ENCODE results near the gene CYB561D1.
"Not testable (repeated sequence)": the region's sequence is repeated elsewhere in the genome, so short reads cannot be mapped to it uniquely, and the experiment has no call there.

CYB561D1 gene

GRCh38 chr1:109493805-109494539 lies at the start of gene CYB561D1:
TSS of gene CYB561D1 (plus strand) at chr1:109494094. CDS start at chr1:109494140, 46 bp downstream.
- Histone ChIP-seq H3K9me3 (ENCODE audit: low read length) (no peaks in the 10 kb centered on the region), H3K4me3 (ENCODE audit: low read length) (peak within 1 kb of the TSS; percentile 90), H3K27me3 (ENCODE audit: insufficient read depth, low read length) (no peaks in the 10 kb centered on the region), H3K36me3 (ENCODE audit: insufficient read depth, low read length) (peaks cover 32% of the 10 kb centered on the region), H2AFZ (ENCODE audit: low read depth, low read length) (no peak within 1 kb of the TSS), H3K4me1 (ENCODE audit: insufficient read depth, low read length) (peaks cover 17% of the 10 kb centered on the region)

GRCh38 chr1:109444346-109444745 lies 49.5 kb upstream of the CYB561D1 start:
- Histone ChIP-seq H3K9me3 (ENCODE audit: low read length) (no peaks in the 10 kb centered on the region), H3K4me3 (ENCODE audit: low read length) (no peak overlapping the region), H3K4me1 (ENCODE audit: insufficient read depth, low read length) (no peaks in the 10 kb centered on the region), H2AFZ (ENCODE audit: low read depth, low read length) (no peak overlapping the region), H3K36me3 (ENCODE audit: insufficient read depth, low read length) (no peaks in the 10 kb centered on the region), H3K27me3 (ENCODE audit: insufficient read depth, low read length) (peaks cover 22% of the 10 kb centered on the region)

GRCh38 chr1:109445949-109446695 lies 47.8 kb upstream of the CYB561D1 start:
- not testable (repeated sequence) for H3K4me1 ChIP-seq (ENCODE audit: insufficient read depth, low read length); H3K36me3 ChIP-seq (ENCODE audit: insufficient read depth, low read length); H3K4me3 ChIP-seq (ENCODE audit: low read length); H3K9me3 ChIP-seq (ENCODE audit: low read length); H2AFZ ChIP-seq (ENCODE audit: low read depth, low read length)
- peaks cover 22% of the 10 kb centered on the region for H3K27me3 ChIP-seq (ENCODE audit: insufficient read depth, low read length)

GRCh38 chr1:109447524-109447923 lies 46.4 kb upstream of the CYB561D1 start:
- Histone ChIP-seq H3K36me3 (ENCODE audit: insufficient read depth, low read length) (no peaks in the 10 kb centered on the region), H3K27me3 (ENCODE audit: insufficient read depth, low read length) (peaks cover 22% of the 10 kb centered on the region), H3K9me3 (ENCODE audit: low read length) (peaks cover 2% of the 10 kb centered on the region), H3K4me3 (ENCODE audit: low read length) (no peak overlapping the region), H3K4me1 (ENCODE audit: insufficient read depth, low read length) (no peaks in the 10 kb centered on the region), H2AFZ (ENCODE audit: low read depth, low read length) (no peak overlapping the region)

GRCh38 chr1:109454497-109455133 lies 39.3 kb upstream of the CYB561D1 start:
- no peak overlapping the region for H2AFZ ChIP-seq (ENCODE audit: low read depth, low read length)
- no peak overlapping the region for H3K4me3 ChIP-seq (ENCODE audit: low read length)
- H3K27me3 ChIP-seq (ENCODE audit: insufficient read depth, low read length) = no peaks in the 10 kb centered on the region
- H3K36me3 ChIP-seq (ENCODE audit: insufficient read depth, low read length) = no peaks in the 10 kb centered on the region
- H3K4me1 ChIP-seq (ENCODE audit: insufficient read depth, low read length) = no peaks in the 10 kb centered on the region
- peaks cover 6% of the 10 kb centered on the region for H3K9me3 ChIP-seq (ENCODE audit: low read length)

- Histone ChIP-seq H3K4me3 (ENCODE audit: low read length) (no peak overlapping the region), H2AFZ (ENCODE audit: low read depth, low read length) (no peak overlapping the region), H3K4me1 (ENCODE audit: insufficient read depth, low read length) (no peaks in the 10 kb centered on the region), H3K9me3 (ENCODE audit: low read length) (peaks cover 3% of the 10 kb centered on the region), H3K27me3 (ENCODE audit: insufficient read depth, low read length) (peaks cover 5% of the 10 kb centered on the region), H3K36me3 (ENCODE audit: insufficient read depth, low read length) (no peaks in the 10 kb centered on the region)
Observed at GRCh38 chr1:109457819-109458218, 36.1 kb upstream of the CYB561D1 start.

GRCh38 chr1:109466125-109466451 lies 27.8 kb upstream of the CYB561D1 start:
- H3K4me1 ChIP-seq (ENCODE audit: insufficient read depth, low read length) = peaks cover 4% of the 10 kb centered on the region
- peak overlapping the region; percentile 70 for H2AFZ ChIP-seq (ENCODE audit: low read depth, low read length)
- H3K4me3 ChIP-seq (ENCODE audit: low read length) = peak overlapping the region; percentile 48
- no peaks in the 10 kb centered on the region for H3K36me3 ChIP-seq (ENCODE audit: insufficient read depth, low read length)
- H3K27me3 ChIP-seq (ENCODE audit: insufficient read depth, low read length) = peaks cover 72% of the 10 kb centered on the region
- no peaks in the 10 kb centered on the region for H3K9me3 ChIP-seq (ENCODE audit: low read length)

- Histone ChIP-seq H3K27me3 (ENCODE audit: insufficient read depth, low read length) (peaks cover 69% of the 10 kb centered on the region), H3K4me3 (ENCODE audit: low read length) (peak within 1 kb of the TSS; percentile 48), H3K9me3 (ENCODE audit: low read length) (no peaks in the 10 kb centered on the region), H3K36me3 (ENCODE audit: insufficient read depth, low read length) (no peaks in the 10 kb centered on the region), H2AFZ (ENCODE audit: low read depth, low read length) (peak within 1 kb of the TSS; percentile 70), H3K4me1 (ENCODE audit: insufficient read depth, low read length) (peaks cover 4% of the 10 kb centered on the region)
Observed at GRCh38 chr1:109466452-109467300, 27.2 kb upstream of the CYB561D1 start, which contains the start of gene SYPL2. TSS of gene SYPL2 (plus strand) at chr1:109466546. CDS start at chr1:109466844, 298 bp downstream.

- Histone ChIP-seq H3K27me3 (ENCODE audit: insufficient read depth, low read length) (peaks cover 69% of the 10 kb centered on the region), H3K4me3 (ENCODE audit: low read length) (no peak overlapping the region), H3K9me3 (ENCODE audit: low read length) (no peaks in the 10 kb centered on the region), H3K4me1 (ENCODE audit: insufficient read depth, low read length) (peaks cover 4% of the 10 kb centered on the region), H2AFZ (ENCODE audit: low read depth, low read length) (no peak overlapping the region), H3K36me3 (ENCODE audit: insufficient read depth, low read length) (no peaks in the 10 kb centered on the region)
Observed at GRCh38 chr1:109467301-109467777, 26.6 kb upstream of the CYB561D1 start.

GRCh38 chr1:109468061-109468460 lies 25.8 kb upstream of the CYB561D1 start:
- no peak overlapping the region for H2AFZ ChIP-seq (ENCODE audit: low read depth, low read length)
- peaks cover 68% of the 10 kb centered on the region for H3K27me3 ChIP-seq (ENCODE audit: insufficient read depth, low read length)
- H3K4me3 ChIP-seq (ENCODE audit: low read length) = no peak overlapping the region
- H3K4me1 ChIP-seq (ENCODE audit: insufficient read depth, low read length) = peaks cover 4% of the 10 kb centered on the region
- H3K9me3 ChIP-seq (ENCODE audit: low read length) = no peaks in the 10 kb centered on the region
- no peaks in the 10 kb centered on the region for H3K36me3 ChIP-seq (ENCODE audit: insufficient read depth, low read length)

GRCh38 chr1:109468903-109469302 lies 25.0 kb upstream of the CYB561D1 start:
- Histone ChIP-seq H3K27me3 (ENCODE audit: insufficient read depth, low read length) (peaks cover 63% of the 10 kb centered on the region), H3K9me3 (ENCODE audit: low read length) (no peaks in the 10 kb centered on the region), H3K4me3 (ENCODE audit: low read length) (no peak overlapping the region), H2AFZ (ENCODE audit: low read depth, low read length) (no peak overlapping the region), H3K4me1 (ENCODE audit: insufficient read depth, low read length) (peaks cover 4% of the 10 kb centered on the region), H3K36me3 (ENCODE audit: insufficient read depth, low read length) (no peaks in the 10 kb centered on the region)

GRCh38 chr1:109470245-109470644 lies 23.6 kb upstream of the CYB561D1 start:
- H2AFZ ChIP-seq (ENCODE audit: low read depth, low read length) = no peak overlapping the region
- H3K9me3 ChIP-seq (ENCODE audit: low read length) = no peaks in the 10 kb centered on the region
- no peak overlapping the region for H3K4me3 ChIP-seq (ENCODE audit: low read length)
- peaks cover 4% of the 10 kb centered on the region for H3K4me1 ChIP-seq (ENCODE audit: insufficient read depth, low read length)
- H3K36me3 ChIP-seq (ENCODE audit: insufficient read depth, low read length) = no peaks in the 10 kb centered on the region
- H3K27me3 ChIP-seq (ENCODE audit: insufficient read depth, low read length) = peaks cover 56% of the 10 kb centered on the region

All from neuron (in vitro differentiated cells).